Cerebellar cortex (tissue), 1 donor: Measurements from ENCODE around the gene MAPKAPK5.
"Not testable (repeated sequence)": the region's sequence is repeated elsewhere in the genome, so short reads cannot be mapped to it uniquely, and the experiment has no call there.

Source experiments
- DNase-seq: peaks from one replicate; pipeline ENCODE4 v3.0.0-alpha.2; 2015; ENCODE audit warnings: low spot score

The MAPKAPK5 gene

GRCh38 chr12:111828338-111828979 is 13.6 kb upstream of the MAPKAPK5 start:
- no peak for DNase-seq

- not testable (repeated sequence) for DNase-seq
Observed at GRCh38 chr12:111829635-111830034, 12.4 kb upstream of the MAPKAPK5 start.

GRCh38 chr12:111834740-111835386 is 7.2 kb upstream of the MAPKAPK5 start:
- DNase-seq = not testable (repeated sequence)

GRCh38 chr12:111835531-111836181 is 6.4 kb upstream of the MAPKAPK5 start:
- DNase-seq = not testable (repeated sequence)

- DNase-seq = no peak
Observed at GRCh38 chr12:111838353-111838752, 3.7 kb upstream of the MAPKAPK5 start.

- DNase-seq = no peak
Observed at GRCh38 chr12:111840807-111841206, 1.2 kb upstream of the MAPKAPK5 start.

GRCh38 chr12:111841236-111841749 is 735 bp upstream of the MAPKAPK5 start:
- DNase-seq = no peak

- DNase-seq = no peak
Observed at GRCh38 chr12:111842556-111843396, 748 bp downstream of the MAPKAPK5 start.

GRCh38 chr12:111846016-111846415 is 4.0 kb downstream of the MAPKAPK5 start:
- DNase-seq = peak; percentile 32

GRCh38 chr12:111850526-111850925 is 8.5 kb downstream of the MAPKAPK5 start:
- DNase-seq = no peak

GRCh38 chr12:111858186-111858585 is 16.2 kb downstream of the MAPKAPK5 start:
- no peak for DNase-seq

- no peak for DNase-seq
Observed at GRCh38 chr12:111858778-111859177, 16.8 kb downstream of the MAPKAPK5 start.

GRCh38 chr12:111864913-111865312 is 22.9 kb downstream of the MAPKAPK5 start:
- no peak for DNase-seq

- no peak for DNase-seq
Observed at GRCh38 chr12:111867531-111867930, 25.5 kb downstream of the MAPKAPK5 start.

GRCh38 chr12:111868676-111869588 is 26.9 kb downstream of the MAPKAPK5 start:
- DNase-seq = no peak

GRCh38 chr12:111869671-111870070 is 27.6 kb downstream of the MAPKAPK5 start:
- no peak for DNase-seq

- no peak for DNase-seq
Observed at GRCh38 chr12:111870216-111870615, 28.2 kb downstream of the MAPKAPK5 start.

- DNase-seq = no peak
Observed at GRCh38 chr12:111870706-111871105, 28.7 kb downstream of the MAPKAPK5 start.

GRCh38 chr12:111873113-111873512 is 31.1 kb downstream of the MAPKAPK5 start:
- no peak for DNase-seq

- no peak for DNase-seq
Observed at GRCh38 chr12:111881716-111882115, 39.7 kb downstream of the MAPKAPK5 start.
